Ishikawa (cell line): ENCODE measurements around the gene GPD1L.

Experiments used
- CEBPB ChIP-seq: IDR thresholded peaks from 2 replicates; pipeline ENCODE4 v1.6.1; 2012
- EP300 ChIP-seq: IDR thresholded peaks from 2 replicates; pipeline ENCODE4 v1.6.1; 2012; ENCODE audit warnings: borderline replicate concordance
- TAF1 ChIP-seq: IDR thresholded peaks from 2 replicates; pipeline ENCODE4 v1.6.1; 2012; ENCODE audit warnings: low read depth, mild to moderate bottlenecking
- YY1 ChIP-seq: IDR thresholded peaks from 2 replicates; pipeline ENCODE4 v1.6.1; 2012; ENCODE audit warnings: low read depth
- TF ChIP-seq, protein P1 (sequence below): IDR thresholded peaks from 2 replicates; pipeline ENCODE4 v1.6.1; 2012
- TF ChIP-seq, protein P2 (sequence below): IDR thresholded peaks from 2 replicates; pipeline ENCODE4 v1.6.1; 2012; ENCODE audit warnings: low read depth, mild to moderate bottlenecking

DNA sequence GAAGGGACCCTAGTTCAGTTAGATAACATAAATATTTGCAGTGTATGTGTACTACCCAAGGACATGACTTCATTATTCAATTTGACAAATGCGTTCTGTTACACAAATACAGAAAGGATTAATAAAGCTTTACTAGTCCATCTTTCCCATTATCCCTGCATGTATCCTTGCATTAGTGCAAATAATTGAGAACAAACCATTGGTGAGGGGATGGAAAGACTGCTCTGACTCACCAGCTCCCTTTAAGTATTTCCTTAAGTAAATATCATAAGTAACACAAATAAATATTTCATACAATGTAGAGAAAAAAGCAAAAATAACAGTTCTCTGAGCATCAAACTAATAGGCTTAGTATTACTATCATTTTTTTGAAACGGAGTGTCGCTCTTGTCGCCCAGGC is 1.9 kb upstream of the GPD1L start:
- TF ChIP-seq TAF1 = no peak
- no peak for TF ChIP-seq CEBPB
- no peak for TF ChIP-seq YY1
- TF ChIP-seq EP300 = no peak
- TF ChIP-seq, protein P1, sequence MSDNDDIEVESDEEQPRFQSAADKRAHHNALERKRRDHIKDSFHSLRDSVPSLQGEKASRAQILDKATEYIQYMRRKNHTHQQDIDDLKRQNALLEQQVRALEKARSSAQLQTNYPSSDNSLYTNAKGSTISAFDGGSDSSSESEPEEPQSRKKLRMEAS = no peak
- TF ChIP-seq, protein P2, sequence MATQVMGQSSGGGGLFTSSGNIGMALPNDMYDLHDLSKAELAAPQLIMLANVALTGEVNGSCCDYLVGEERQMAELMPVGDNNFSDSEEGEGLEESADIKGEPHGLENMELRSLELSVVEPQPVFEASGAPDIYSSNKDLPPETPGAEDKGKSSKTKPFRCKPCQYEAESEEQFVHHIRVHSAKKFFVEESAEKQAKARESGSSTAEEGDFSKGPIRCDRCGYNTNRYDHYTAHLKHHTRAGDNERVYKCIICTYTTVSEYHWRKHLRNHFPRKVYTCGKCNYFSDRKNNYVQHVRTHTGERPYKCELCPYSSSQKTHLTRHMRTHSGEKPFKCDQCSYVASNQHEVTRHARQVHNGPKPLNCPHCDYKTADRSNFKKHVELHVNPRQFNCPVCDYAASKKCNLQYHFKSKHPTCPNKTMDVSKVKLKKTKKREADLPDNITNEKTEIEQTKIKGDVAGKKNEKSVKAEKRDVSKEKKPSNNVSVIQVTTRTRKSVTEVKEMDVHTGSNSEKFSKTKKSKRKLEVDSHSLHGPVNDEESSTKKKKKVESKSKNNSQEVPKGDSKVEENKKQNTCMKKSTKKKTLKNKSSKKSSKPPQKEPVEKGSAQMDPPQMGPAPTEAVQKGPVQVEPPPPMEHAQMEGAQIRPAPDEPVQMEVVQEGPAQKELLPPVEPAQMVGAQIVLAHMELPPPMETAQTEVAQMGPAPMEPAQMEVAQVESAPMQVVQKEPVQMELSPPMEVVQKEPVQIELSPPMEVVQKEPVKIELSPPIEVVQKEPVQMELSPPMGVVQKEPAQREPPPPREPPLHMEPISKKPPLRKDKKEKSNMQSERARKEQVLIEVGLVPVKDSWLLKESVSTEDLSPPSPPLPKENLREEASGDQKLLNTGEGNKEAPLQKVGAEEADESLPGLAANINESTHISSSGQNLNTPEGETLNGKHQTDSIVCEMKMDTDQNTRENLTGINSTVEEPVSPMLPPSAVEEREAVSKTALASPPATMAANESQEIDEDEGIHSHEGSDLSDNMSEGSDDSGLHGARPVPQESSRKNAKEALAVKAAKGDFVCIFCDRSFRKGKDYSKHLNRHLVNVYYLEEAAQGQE = no peak
